GM19397 (cell line): Measurements from ENCODE around the gene MUC20.
"Not testable (repeated sequence)": the region's sequence is repeated elsewhere in the genome, so short reads cannot be mapped to it uniquely, and the experiment has no call there.

Source experiments
- ATAC-seq: cut with Tn5 transposase; IDR thresholded peaks from one replicate; pipeline ENCODE4 v1.9.1; 2021; ENCODE audit warnings: mild to moderate bottlenecking, moderate library complexity; ENCODE audit not compliant: unreplicated experiment

MUC20 gene, protein sequence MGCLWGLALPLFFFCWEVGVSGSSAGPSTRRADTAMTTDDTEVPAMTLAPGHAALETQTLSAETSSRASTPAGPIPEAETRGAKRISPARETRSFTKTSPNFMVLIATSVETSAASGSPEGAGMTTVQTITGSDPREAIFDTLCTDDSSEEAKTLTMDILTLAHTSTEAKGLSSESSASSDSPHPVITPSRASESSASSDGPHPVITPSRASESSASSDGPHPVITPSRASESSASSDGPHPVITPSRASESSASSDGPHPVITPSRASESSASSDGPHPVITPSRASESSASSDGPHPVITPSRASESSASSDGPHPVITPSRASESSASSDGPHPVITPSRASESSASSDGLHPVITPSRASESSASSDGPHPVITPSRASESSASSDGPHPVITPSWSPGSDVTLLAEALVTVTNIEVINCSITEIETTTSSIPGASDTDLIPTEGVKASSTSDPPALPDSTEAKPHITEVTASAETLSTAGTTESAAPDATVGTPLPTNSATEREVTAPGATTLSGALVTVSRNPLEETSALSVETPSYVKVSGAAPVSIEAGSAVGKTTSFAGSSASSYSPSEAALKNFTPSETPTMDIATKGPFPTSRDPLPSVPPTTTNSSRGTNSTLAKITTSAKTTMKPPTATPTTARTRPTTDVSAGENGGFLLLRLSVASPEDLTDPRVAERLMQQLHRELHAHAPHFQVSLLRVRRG

DNA sequence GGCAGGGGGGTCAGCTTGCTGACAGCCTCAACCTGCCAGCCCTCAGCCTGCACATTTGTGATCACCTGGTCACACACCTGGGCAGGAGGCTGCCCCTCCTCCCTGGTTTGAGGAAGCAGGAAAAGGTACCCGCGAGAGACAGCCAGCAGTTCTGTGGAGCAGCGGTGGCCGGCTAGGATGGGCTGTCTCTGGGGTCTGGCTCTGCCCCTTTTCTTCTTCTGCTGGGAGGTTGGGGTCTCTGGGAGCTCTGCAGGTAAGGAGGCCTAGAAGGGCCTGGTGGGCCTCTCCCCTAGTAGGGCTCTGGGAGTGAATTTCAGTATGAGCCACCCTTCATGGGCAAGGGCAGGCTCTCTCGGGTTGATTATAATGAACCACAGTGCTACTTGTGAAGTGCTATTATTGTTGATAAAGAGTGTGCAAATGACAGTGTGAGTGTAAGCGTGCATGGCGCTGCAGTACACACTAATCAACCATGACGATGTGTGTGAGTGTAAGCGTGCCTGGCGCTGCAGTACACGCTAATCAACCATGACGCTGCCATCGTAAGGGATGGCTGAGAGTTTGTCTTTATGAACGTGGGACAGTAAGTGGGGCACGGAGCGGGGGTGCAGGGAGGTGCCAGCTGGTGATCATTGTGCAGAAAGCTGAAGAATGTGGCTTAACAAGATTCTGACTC lies at the start of gene MUC20:
MUC20 (plus strand) TSS at position 148 of the 676 bp plus-strand sequence; CDS start at position 178, 30 bp downstream.
- ATAC-seq: not testable (repeated sequence)

DNA sequence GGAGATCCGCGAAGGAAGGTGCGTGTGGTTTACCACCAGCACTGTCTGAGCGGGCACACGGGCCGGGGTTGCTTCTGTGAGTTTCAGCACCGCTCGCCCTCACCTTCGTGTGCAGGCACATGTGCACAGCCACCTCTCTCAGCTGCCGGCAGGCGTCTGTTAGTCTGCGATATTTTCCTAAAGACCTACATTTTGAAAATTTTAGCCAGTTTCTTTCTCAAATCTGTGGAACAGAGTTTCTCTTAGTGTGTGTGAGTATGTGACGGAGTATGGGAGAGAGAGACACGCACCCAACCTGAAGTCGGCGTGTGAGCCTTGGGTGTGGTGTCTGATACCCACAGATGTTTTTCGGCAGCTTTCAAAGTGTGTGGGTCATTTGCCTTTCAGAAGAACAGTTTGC lies 49.5 kb upstream of the MUC20 start:
- not testable (repeated sequence) for ATAC-seq

DNA sequence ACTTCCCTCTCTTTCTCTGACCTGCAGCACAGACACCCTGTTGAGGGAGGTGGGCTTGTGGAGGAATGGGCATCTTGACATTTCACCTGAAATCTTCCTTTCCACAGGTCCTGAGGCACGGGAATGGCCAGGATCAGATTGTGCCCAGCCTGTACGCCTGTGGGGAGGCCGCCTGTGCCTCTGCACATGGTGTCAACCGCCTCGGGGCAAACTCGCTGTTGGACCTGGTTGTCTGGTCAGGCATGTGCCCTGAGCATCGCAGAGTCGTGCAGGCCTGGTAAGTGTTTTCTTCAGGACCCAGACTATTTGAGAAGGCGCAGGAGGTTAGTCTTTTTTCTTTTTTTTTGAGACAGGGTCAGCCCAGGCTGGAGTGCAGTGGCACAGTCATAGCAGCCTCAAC lies 47.1 kb upstream of the MUC20 start:
- ATAC-seq: not testable (repeated sequence)

DNA sequence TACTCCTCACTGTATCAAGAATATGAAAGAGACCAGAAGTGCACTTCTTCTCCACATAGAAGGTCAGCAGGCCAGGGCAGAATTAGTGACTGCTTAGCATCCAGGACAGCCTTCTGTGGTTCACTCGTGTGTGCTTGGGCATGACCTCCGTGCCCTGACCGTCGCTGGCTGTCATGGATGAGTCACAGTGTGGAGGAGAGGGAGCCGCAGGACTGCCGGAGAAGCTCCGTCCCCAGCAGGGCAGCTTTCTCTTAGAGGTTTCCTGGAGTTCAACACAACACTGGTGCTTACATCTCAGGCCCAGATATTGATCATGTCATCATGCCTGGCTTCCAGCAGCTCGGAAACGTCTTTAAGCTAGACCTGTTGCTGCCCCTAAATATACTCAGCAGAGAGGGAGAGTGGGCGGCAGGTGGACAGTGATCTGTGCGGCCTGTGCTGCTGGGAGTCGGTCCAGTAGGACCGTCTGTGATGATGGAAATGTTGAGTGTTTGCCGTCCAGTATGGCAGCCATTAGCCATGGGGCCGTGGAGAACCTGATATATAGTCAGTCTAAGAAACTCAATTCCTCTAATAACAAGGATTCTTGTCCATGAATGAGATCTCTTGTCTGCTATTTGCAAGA lies 42.3 kb upstream of the MUC20 start:
- not testable (repeated sequence) for ATAC-seq

DNA sequence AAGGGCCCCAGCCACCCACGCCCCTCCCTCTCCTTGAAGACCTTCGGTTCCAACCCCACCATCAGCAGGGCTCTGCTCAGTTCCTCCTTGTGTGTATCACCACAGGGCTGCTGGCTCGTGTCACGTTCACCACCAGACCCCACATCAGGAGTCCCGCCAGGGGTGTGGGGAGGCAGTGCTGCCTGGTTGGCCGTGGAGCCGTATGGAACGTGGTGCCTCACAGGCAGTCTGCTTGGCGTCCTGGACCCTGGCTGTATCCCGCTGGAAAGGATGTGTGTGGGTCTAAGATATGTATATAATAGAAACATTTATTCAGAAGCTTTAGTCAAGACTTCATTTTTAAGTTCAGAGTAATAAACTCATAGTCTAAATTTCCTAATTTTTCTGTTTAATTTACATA lies 40.1 kb upstream of the MUC20 start:
- ATAC-seq: not testable (repeated sequence)

DNA sequence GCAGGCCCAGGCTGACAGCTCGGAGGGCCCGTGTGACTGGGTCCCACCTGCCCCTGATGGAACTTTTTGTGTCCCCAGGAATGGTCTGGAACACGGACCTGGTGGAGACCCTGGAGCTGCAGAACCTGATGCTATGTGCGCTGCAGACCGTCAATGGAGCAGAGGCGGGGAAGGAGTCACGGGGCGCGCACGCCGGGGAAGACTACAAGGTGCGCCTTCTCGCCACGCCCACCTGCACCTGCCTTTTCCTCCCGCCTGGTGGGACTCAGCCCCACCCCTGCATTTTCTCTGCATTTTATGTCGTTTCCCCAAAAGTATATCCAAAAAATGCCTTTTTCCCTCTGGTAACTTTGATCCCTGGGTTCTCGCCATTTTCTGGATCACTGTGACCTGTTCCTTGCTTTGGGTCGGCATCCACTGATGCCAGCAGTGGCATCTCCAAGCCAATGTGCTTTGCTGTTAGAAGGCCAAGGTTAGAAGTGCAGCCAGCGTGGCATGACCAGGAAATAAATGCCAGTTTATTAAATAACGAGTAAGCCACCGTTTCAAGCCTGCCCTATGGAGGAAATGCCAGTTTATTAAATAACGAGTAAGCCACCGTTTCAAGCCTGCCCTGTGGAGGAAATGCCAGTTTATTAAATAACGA lies 39.2 kb upstream of the MUC20 start:
- ATAC-seq: not testable (repeated sequence)

DNA sequence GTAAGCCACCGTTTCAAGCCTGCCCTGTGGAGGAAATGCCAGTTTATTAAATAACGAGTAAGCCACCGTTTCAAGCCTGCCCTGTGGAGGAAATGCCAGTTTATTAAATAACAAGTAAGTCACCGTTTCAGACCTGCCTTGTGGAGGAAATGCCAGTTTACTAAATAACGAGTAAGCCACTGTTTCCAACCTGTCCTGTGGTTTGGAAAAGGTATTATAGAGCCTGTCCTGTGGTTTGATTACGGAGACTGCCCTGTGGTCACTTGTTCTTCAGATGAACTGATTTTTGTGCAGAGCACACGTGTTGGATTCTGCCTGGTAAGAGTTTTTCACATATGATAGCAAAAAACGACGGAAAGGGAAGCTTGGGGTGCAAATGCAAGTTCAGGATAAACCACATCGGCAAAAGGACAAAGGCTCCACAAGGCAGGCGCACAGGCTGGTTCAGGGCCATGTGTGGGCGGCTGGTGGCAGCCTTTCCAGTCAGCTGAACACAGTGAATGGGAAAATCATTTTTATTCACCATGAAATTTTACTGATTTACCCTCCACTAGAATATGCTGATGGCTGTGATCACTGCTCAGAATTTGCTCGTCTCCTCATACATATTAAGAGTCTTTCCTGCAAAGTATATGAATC lies 38.6 kb upstream of the MUC20 start:
- ATAC-seq: not testable (repeated sequence)

DNA sequence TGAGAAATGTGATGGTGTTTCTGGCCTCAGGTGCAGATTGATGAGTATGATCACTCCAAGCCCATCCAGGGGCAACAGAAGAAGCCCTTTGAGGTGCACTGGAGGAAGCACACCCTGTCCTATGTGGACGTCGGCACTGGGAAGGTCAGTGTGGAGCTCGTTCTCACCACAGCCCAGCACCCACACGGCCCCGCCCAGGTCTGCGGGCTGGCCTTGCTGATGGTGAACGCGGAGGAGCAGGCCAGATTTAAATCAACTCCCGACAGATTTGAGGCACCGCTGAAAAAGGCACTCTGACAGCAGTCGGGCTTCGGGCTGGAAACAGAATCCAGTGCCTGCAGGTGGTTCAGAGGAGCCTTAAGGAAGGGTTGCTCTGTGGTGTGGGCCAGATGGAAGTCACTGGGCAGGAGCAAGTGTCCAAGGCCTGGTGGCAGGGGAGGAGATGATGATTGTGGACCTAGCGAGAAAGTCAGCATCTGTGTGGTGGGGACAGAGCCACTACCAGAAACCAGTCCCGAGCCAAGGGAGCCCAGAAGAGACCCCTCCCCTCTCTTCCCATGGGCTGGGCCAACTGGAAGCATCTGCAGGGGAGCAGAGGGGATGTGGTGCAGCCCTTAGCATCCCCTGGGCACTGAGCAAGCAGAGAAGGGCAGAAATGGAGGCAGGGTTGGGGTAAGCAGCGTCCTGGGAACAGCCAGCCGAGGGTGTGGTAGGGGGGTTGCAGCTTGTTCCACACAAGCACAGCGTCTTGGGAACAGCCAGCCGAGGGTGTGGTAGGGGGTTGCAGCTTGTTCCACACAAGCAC lies 36.9 kb upstream of the MUC20 start:
- ATAC-seq: not testable (repeated sequence)

DNA sequence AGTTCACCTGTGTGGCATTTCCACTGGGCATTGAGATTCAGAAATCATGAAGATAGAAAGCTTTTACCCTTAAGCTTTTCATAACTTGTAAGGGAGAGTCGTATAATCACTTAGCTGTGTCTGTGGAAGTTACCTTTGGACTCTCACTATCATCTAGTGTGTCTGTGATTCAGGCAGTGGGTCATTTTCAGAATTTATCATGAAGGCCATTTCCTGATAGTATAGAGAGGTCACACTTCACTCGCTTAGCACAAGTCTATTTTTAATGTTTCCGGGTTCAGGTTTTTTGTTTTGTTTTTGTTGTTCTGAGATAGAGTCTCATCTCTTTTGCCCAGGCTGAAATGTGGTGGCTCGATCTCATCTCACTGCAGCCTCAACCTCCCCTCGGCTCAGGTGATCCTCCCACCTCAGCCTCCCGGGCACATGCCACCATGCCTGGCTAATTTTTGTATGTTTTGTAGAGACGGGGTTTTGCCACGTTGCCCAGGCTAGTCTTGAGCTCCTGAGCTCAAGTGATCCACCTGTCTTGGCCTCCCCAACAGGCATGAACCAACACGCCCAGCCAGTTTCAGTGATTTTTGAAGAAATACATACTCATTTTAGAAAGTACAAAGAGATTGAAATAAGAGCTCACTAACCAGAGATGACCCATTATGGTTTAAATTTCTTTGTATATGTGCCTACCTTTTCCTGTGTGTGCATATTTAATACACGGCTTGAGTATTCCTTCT lies 36.1 kb upstream of the MUC20 start:
- ATAC-seq: not testable (repeated sequence)

DNA sequence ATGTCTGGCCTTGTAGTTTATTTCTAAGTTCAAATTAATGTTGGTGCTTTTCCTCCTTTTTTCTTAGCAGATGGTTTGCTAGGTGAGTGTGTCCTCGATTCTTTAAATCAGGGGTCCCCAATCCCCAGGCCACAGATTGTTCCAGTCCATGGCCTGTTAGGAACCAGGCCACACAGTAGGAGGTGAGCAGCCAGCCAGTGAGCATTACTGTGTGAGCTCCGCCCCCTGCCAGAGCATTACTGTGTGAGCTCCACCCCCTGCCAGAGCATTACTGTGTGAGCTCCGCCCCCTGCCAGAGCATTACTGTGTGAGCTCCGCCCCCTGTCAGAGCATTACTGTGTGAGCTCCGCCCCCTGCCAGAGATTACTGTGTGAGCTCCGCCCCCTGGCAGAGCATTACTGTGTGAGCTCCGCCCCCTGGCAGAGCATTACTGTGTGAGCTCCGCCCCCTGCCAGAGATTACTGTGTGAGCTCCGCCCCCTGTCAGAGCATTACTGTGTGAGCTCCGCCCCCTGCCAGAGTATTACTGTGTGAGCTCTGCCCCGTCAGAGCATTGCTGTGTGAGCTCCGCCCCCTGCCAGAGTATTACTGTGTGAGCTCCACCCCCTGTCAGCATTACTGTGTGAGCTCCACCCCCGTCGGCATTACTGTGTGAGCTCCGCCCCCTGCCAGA lies 34.1 kb upstream of the MUC20 start:
- ATAC-seq: not testable (repeated sequence)

DNA sequence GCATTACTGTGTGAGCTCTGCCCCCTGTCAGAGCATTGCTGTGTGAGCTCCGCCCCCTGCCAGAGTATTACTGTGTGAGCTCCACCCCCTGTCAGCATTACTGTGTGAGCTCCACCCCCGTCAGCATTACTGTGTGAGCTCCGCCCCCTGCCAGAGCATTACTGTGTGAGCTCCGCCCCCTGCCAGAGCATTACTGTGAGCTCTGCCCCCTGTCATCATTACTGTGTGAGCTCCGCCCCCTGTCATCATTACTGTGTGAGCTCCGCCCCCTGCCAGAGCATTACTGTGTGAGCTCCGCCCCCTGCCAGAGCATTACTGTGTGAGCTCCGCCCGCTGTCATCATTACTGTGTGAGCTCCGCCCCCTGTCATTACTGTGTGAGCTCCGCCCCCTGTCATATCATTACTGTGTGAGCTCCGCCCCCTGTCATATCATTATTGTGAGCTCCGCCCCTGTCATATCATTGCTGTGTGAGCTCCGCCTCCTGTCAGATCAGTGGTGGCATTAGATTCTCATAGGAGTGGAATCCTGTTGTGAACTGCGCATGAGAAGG lies 33.5 kb upstream of the MUC20 start:
- not testable (repeated sequence) for ATAC-seq

DNA sequence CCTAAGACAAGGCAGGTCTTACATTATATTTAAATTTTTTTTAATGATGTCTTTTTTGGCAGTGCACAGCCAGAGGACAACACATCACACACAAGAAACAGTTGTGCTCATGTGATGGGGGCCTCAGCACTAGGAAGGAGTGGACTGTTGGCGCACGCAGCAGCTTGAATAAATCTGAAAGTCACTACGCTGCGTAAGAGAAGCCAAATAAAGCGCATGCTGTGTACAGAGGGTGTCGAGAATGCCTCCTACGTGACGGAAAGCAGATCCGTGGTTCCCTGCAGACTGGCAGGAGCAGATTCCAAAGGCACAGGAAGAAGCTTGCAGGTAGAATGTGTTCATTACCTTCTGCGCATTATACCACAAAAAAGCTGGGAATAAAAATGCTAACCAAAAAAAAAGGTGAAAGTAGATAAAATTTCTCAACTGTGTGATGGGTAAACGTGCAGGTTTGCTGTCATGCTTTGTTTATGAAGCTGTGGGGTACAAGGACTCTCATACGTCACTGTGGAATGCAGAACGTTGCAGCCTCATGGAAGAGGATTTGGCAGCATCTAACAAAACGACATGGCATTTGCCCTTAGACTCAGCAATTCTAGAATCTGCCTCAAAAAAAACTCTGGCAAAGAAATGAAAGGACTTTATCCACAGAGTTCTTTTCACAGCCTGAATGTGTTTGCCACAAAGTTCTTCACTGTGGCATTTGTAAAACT lies 32.2 kb upstream of the MUC20 start:
- ATAC-seq: not testable (repeated sequence)

DNA sequence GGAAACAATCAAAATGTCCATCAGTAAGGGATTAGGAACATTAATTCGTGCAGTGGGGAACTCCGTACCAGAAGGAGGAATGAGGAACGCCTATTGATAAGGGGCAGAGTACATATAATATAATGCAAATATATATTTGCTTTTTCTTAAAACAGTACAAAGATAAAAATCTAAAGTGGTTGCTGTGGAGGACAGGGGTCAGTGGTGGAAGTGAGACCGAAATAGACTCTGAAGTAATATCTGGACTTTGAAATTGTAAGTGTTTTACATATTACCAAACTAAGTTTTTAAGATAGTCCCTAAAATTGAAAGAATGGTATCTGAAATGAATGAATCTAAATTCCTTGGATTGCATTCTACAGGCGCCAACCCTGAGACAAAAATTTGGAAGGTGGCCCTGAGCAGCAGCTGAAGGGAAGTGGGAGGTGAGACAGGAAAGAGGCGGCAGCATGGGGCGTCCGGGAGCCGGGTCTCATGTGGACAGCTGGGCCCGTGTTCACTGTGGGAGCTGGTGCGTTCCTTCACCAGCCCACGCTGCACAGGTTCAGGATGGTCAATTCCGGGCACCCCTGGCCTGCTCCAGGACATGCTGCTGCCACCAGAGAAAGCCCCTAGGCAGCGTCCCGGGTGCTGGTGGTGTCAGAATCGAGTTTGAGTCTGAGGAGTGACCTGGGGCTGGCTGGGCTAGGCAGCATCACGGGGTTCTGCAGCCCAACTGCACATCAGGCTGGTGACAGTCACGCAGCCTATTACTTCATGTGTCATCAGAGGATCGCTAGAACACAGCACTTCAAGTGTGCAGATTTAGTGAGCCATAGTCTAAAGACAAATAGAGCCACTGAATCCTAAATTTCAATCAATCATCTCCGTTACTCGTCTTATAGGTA lies 31.4 kb upstream of the MUC20 start:
- not testable (repeated sequence) for ATAC-seq

DNA sequence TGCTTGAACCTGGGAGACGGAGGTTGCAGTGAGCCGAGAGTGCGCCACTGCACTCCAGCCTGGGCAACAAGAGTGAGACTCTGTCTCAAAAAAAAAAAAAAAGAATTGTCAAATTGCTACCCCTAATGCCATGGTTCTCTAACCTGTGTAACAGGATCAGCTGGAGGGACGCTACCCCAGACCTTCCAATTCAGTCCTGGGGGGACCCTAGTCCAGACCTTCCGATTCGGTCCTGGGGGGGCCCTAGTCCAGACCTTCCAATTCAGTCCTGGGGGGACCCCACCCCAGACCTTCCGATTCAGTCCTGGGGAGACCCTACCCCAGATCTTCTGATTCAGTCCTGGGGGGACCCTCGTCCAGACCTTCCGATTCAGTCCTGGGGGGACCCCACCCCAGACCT lies 29.8 kb upstream of the MUC20 start:
- ATAC-seq: no peak

DNA sequence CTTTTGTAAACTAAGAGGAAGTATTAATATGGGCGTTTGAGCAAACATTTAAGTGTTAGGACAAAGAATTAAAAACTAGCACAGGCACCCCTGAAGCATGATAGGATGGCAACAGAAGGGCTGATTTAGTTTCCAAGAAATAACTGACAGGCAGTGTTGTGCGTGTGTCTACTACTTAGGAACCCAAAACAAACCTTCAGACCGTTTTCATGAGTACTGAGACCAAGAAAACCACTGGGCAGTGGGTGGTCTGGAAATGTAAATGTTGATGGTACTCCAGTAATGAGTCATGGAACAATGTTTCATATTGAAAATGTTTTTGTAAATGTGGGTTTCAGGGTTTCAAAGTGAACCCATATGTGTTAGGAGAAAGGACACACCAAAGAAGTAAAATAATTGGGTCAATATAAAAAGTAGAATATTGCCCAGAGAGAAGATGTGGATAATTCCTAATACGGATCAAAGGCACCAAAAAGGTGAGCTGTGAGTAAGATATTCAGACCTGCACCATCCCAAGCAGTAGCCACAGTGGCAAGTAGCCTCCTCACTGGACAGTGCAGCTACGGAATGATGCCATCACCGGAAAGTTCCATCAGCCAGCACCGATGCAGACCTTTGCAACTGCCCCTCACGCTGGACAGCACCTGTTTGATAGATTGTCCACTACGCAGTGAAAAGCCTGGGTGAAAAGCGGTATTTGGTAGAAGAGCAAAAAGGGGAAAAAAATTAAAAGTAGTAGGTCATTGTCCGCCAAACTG lies 29.0 kb upstream of the MUC20 start:
- ATAC-seq: not testable (repeated sequence)

DNA sequence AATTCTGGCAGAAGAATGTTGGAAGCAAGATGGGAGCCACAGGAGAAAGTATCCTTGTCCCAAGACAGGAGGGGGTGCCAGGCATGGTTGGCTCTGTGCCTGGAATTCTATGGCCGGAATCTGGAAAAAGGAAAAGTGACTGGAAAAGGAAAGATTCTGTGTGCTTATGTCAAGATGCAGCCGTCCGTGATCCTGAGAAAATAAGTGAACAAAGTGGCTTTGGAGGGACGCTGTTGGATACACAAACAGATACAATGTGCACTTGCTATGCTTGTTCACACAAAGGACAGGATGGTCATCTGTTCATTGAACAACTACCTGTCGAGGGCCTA lies 28.5 kb upstream of the MUC20 start:
- no peak for ATAC-seq
